ENCODE results near the gene SMAD3. TPM values are rescaled to one million over a fixed set of nuclear protein-coding genes. Genes with fewer than 3 reads are reported as not detected.

Gene SMAD3
- total and polyA plus RNA-seq, 2 donors (not counting 1 experiment from before 2014, with no cell fraction given), result 55.9 to 163 TPM

- TF ChIP-seq, protein P1, sequence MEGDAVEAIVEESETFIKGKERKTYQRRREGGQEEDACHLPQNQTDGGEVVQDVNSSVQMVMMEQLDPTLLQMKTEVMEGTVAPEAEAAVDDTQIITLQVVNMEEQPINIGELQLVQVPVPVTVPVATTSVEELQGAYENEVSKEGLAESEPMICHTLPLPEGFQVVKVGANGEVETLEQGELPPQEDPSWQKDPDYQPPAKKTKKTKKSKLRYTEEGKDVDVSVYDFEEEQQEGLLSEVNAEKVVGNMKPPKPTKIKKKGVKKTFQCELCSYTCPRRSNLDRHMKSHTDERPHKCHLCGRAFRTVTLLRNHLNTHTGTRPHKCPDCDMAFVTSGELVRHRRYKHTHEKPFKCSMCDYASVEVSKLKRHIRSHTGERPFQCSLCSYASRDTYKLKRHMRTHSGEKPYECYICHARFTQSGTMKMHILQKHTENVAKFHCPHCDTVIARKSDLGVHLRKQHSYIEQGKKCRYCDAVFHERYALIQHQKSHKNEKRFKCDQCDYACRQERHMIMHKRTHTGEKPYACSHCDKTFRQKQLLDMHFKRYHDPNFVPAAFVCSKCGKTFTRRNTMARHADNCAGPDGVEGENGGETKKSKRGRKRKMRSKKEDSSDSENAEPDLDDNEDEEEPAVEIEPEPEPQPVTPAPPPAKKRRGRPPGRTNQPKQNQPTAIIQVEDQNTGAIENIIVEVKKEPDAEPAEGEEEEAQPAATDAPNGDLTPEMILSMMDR (IDR thresholded peaks at IDR 0.05), result no peak
- TF ChIP-seq EZH2 (IDR thresholded peaks at IDR 0.05; ENCODE audit: borderline replicate concordance, insufficient read depth, low read depth, low read length, poor library complexity, severe bottlenecking), result no peak
- DNase-seq (no peak), ATAC-seq (ENCODE audit: low read depth) (no peak)
- ChIA-PET POLR2A (interaction anchor here (0.6 kb wide), 2 partner anchors 29 to 68 kb away, joined by 3 to 5 read pairs; no protein-coding TSS in a partner anchor), CTCF (no interaction called here)
- H3K27ac Mint-ChIP-seq, result peak overlapping the region; percentile 50
- Histone ChIP-seq H2AFZ (ENCODE audit: insufficient read depth, low read depth, low read length, poor library complexity, severe bottlenecking) (no peak overlapping the region), H3K79me2 (ENCODE audit: control insufficient read depth, insufficient read depth, low read length) (no peaks in the 10 kb centered on the region), H3K4me3 (ENCODE audit: control extremely low read depth in 1 of 5, extremely low read depth in 1 of 5, insufficient read depth in 1 of 5, low read depth in 2 of 5, low read length in 4 of 5) (no peak overlapping the region), H3K9me3 (ENCODE audit: control extremely low read depth in 1 of 3, control insufficient read depth in 2 of 3, insufficient read depth in 1 of 3, low read length in 2 of 3) (no peaks in the 10 kb centered on the region), H3K27ac (ENCODE audit: low read length in 2 of 2) (no peak overlapping the region), H3K9ac (ENCODE audit: low read length) (no peak overlapping the region), H3K36me3 (replicated peaks in 1 of 2; ENCODE audit: control extremely low read depth in 1 of 2, control insufficient read depth in 1 of 2, extremely low read depth in 1 of 2, insufficient read depth in 2 of 2, low read length in 1 of 2) (peaks cover 14 to 66% of the 10 kb centered on the region in 2 experiments), H4K20me1 (ENCODE audit: control insufficient read depth, insufficient read depth, low read length, poor library complexity, severe bottlenecking) (no peaks in the 10 kb centered on the region), H3K4me2 (replicated peaks; ENCODE audit: low read depth, low read length, poor library complexity, severe bottlenecking) (no peak overlapping the region), H3K27me3 (replicated peaks in 1 of 4; ENCODE audit: control extremely low read depth in 1 of 4, control insufficient read depth in 3 of 4, insufficient read depth in 4 of 4, low read length in 3 of 4) (no peaks in the 10 kb centered on the region), H3K4me1 (ENCODE audit: control insufficient read depth in 2 of 2, insufficient read depth in 2 of 2, low read length in 2 of 2) (no peaks in the 10 kb centered on the region)
- H3K4me3 Mint-ChIP-seq, result no peak overlapping the region
- intact Hi-C loops (cut with micrococcal nuclease), result no loop called here
- WGBS (ENCODE audit: insufficient coverage), result 99% methylated on average over 4 of the region's 5 CpGs
- no peaks in the 10 kb centered on the region for H3K27me3 Mint-ChIP-seq
- no peaks in the 10 kb centered on the region for H3K9me3 Mint-ChIP-seq (ENCODE audit: insufficient read depth)
- peaks cover 5% of the 10 kb centered on the region for H3K4me1 Mint-ChIP-seq
These were observed 126.9 kb downstream of the SMAD3 start for GRCh38 chr15:67192185-67192820.

DNA sequence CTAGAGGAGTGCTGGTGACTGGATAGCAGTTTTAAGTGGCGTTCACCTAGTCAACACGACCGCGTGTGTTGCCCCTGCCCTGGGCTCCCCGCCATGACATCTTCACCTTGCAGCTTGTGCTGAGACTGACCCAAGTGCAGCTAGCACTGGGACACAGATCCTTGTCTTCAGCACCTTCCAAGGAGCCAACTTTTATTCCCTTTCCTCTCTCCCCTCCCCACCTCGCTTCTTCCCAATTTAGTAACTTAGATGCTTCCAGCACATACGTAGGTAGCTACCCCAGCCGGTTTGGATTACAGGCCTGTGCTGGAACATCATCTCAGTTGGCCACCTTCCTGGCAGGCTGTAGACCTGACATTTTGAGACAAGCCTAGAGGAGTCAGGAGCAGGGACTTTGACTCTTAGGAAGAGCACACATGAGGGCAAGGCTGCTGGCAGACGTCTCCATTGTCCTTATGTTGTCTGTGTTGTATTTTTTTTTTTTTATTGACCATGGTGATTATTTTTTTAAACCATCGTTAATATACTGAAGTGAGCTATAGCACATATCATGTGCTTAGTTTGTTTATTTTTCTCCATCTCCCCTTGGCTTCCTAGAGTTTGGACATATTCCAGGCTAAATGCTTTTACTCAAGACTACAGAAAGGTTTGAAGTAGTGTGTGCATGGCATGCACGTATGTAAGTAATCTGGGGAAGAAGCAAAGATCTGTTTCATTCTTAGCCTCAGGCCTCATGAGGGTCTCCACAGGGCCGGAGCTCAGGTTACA is 128.0 kb downstream of the SMAD3 start:
- H3K4me1 ChIP-seq (ENCODE audit: control insufficient read depth in 2 of 2, insufficient read depth in 2 of 2, low read length in 2 of 2), result peaks cover 1 to 7% of the 10 kb centered on the region in 2 donors
- H3K9me3 ChIP-seq (ENCODE audit: control extremely low read depth in 1 of 3, control insufficient read depth in 2 of 3, insufficient read depth in 1 of 3, low read length in 2 of 3), result no peaks in the 10 kb centered on the region
- H3K4me3 ChIP-seq (ENCODE audit: control extremely low read depth in 1 of 5, extremely low read depth in 1 of 5, insufficient read depth in 1 of 5, low read depth in 2 of 5, low read length in 4 of 5), result no peak overlapping the region
- no peaks in the 10 kb centered on the region for H4K20me1 ChIP-seq (ENCODE audit: control insufficient read depth, insufficient read depth, low read length, poor library complexity, severe bottlenecking)
- POLR2A ChIA-PET, result no interaction called here
- peaks cover 14 to 57% of the 10 kb centered on the region in 2 experiments for H3K36me3 ChIP-seq (replicated peaks in 1 of 2; ENCODE audit: control extremely low read depth in 1 of 2, control insufficient read depth in 1 of 2, extremely low read depth in 1 of 2, insufficient read depth in 2 of 2, low read length in 1 of 2)
- H3K9me3 Mint-ChIP-seq (ENCODE audit: insufficient read depth), result no peaks in the 10 kb centered on the region
- H3K4me1 Mint-ChIP-seq, result peaks cover 13% of the 10 kb centered on the region
- H3K4me2 ChIP-seq (replicated peaks; ENCODE audit: low read depth, low read length, poor library complexity, severe bottlenecking), result no peak overlapping the region
- TF ChIP-seq, protein P1 (IDR thresholded peaks at IDR 0.05), result no peak
- TF ChIP-seq EZH2 (IDR thresholded peaks at IDR 0.05; ENCODE audit: borderline replicate concordance, insufficient read depth, low read depth, low read length, poor library complexity, severe bottlenecking), result no peak
- H3K4me3 Mint-ChIP-seq, result no peak overlapping the region
- H3K9ac ChIP-seq (ENCODE audit: low read length), result no peak overlapping the region
- CTCF ChIA-PET, result no interaction called here
- no peaks in the 10 kb centered on the region for H3K79me2 ChIP-seq (ENCODE audit: control insufficient read depth, insufficient read depth, low read length)
- no peak overlapping the region for H2AFZ ChIP-seq (ENCODE audit: insufficient read depth, low read depth, low read length, poor library complexity, severe bottlenecking)
- DNase-seq (no peak), ATAC-seq (ENCODE audit: low read depth) (no peak)
- no peak overlapping the region for H3K27ac ChIP-seq (ENCODE audit: low read length in 2 of 2)
- peak overlapping the region; percentile 68 for H3K27ac Mint-ChIP-seq
- no peaks in the 10 kb centered on the region for H3K27me3 ChIP-seq (replicated peaks in 1 of 4; ENCODE audit: control extremely low read depth in 1 of 4, control insufficient read depth in 3 of 4, insufficient read depth in 4 of 4, low read length in 3 of 4)
- H3K27me3 Mint-ChIP-seq, result no peaks in the 10 kb centered on the region
- intact Hi-C loops (cut with micrococcal nuclease), result no loop called here
- 95% methylated on average over 10 of the region's 12 CpGs for WGBS (ENCODE audit: insufficient coverage)
